ENCODE measurements around the gene SIGLEC15.

- no peak for TF ChIP-seq POLR2A (IDR thresholded peaks at IDR 0.05)
- TF ChIP-seq, protein P1, sequence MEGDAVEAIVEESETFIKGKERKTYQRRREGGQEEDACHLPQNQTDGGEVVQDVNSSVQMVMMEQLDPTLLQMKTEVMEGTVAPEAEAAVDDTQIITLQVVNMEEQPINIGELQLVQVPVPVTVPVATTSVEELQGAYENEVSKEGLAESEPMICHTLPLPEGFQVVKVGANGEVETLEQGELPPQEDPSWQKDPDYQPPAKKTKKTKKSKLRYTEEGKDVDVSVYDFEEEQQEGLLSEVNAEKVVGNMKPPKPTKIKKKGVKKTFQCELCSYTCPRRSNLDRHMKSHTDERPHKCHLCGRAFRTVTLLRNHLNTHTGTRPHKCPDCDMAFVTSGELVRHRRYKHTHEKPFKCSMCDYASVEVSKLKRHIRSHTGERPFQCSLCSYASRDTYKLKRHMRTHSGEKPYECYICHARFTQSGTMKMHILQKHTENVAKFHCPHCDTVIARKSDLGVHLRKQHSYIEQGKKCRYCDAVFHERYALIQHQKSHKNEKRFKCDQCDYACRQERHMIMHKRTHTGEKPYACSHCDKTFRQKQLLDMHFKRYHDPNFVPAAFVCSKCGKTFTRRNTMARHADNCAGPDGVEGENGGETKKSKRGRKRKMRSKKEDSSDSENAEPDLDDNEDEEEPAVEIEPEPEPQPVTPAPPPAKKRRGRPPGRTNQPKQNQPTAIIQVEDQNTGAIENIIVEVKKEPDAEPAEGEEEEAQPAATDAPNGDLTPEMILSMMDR (IDR thresholded peaks at IDR 0.05), result no peak
- no peak for TF ChIP-seq POLR2AphosphoS5 (IDR thresholded peaks at IDR 0.05)
Observed at GRCh38 chr18:45792506-45793263, 32.8 kb upstream of the SIGLEC15 start.
